Immature natural killer cell (primary cell): Measurements from ENCODE around the gene CBX7. TPM values are rescaled to one million over a fixed set of nuclear protein-coding genes. Genes with fewer than 3 reads are reported as not detected.

Source experiments
- DNase-seq, 3 donors: peaks; one replicate each; pipeline ENCODE4 v3.0.0; 2022; ENCODE audit warnings: mixed read lengths in 1 of 3
- H3K27ac Mint-ChIP-seq, 6 donors: one replicate each; pipeline ENCODE4 v1.8.0; 2020; ENCODE audit warnings: mixed read lengths in 6 of 6, mild to moderate bottlenecking in 5 of 6, inconsistent platforms in 4 of 6, moderate library complexity in 3 of 6
- H3K27me3 Mint-ChIP-seq, 3 donors: one replicate each; pipeline ENCODE4 v1.8.0; 2020 to 2021; ENCODE audit warnings: low read depth in 3 of 3, mild to moderate bottlenecking in 3 of 3, mixed read lengths in 3 of 3, moderate library complexity in 3 of 3, inconsistent platforms in 1 of 3
- H3K36me3 Mint-ChIP-seq, 3 donors: one replicate each; pipeline ENCODE4 v1.8.0; 2020; ENCODE audit warnings: mixed read lengths in 3 of 3, inconsistent platforms in 2 of 3, mild to moderate bottlenecking in 2 of 3
- H3K4me1 Mint-ChIP-seq, 2 donors: one replicate each; pipeline ENCODE4 v1.8.0; 2020; ENCODE audit warnings: inconsistent platforms in 2 of 2, mild to moderate bottlenecking in 2 of 2, mixed read lengths in 2 of 2, moderate library complexity in 1 of 2
- H3K4me3 Mint-ChIP-seq, 5 donors: one replicate each; pipeline ENCODE4 v1.8.0; 2020; ENCODE audit warnings: mild to moderate bottlenecking in 5 of 5, mixed read lengths in 5 of 5, inconsistent platforms in 3 of 5, moderate library complexity in 3 of 5
- H3K9me3 Mint-ChIP-seq, 6 donors: one replicate each; pipeline ENCODE4 v1.8.0; 2020; ENCODE audit warnings: mild to moderate bottlenecking in 6 of 6, mixed read lengths in 6 of 6, inconsistent platforms in 4 of 6, moderate library complexity in 3 of 6
- polyA plus RNA-seq, 3 donors: library from polyadenylated mRNA; unstranded; fragments of 300-500 nt; fragmentation: Illumina TruSeq; gene quantifications; one replicate each; pipeline ENCODE4 v1.2.3, GENCODE V29; 2021

Gene CBX7
- polyA plus RNA-seq, 3 donors from 2014 or later, result 4.5 to 9.6 (median 9.1) TPM

GRCh38 chr22:39133871-39134270 is 18.6 kb downstream of the CBX7 start:
- H3K4me3 Mint-ChIP-seq, result no peak overlapping the region
- H3K36me3 Mint-ChIP-seq, result peaks cover 0 to 7% (median 6%) of the 10 kb centered on the region in 3 donors
- H3K4me1 Mint-ChIP-seq, result peaks cover 5 to 6% of the 10 kb centered on the region in 2 donors
- DNase-seq, result no peak
- H3K27me3 Mint-ChIP-seq, result peaks cover 0 to 5% (median 0%) of the 10 kb centered on the region in 3 donors
- no peaks in the 10 kb centered on the region for H3K9me3 Mint-ChIP-seq
- H3K27ac Mint-ChIP-seq, result no peak overlapping the region

- Mint-ChIP-seq H3K9me3 (no peaks in the 10 kb centered on the region), H3K27ac (no peak overlapping the region), H3K27me3 (peaks cover 0 to 6% (median 2%) of the 10 kb centered on the region in 3 donors), H3K4me1 (peaks cover 5 to 6% of the 10 kb centered on the region in 2 donors), H3K36me3 (peaks cover 0 to 7% (median 6%) of the 10 kb centered on the region in 3 donors), H3K4me3 (no peak overlapping the region)
- DNase-seq, result no peak
These were observed 19.5 kb downstream of the CBX7 start for GRCh38 chr22:39132871-39133524.

GRCh38 chr22:39132281-39132680 is 20.2 kb downstream of the CBX7 start:
- Mint-ChIP-seq H3K4me1 (peaks cover 5 to 6% of the 10 kb centered on the region in 2 donors), H3K9me3 (no peaks in the 10 kb centered on the region), H3K27ac (no peak overlapping the region), H3K36me3 (peaks cover 0 to 7% (median 6%) of the 10 kb centered on the region in 3 donors), H3K4me3 (no peak overlapping the region), H3K27me3 (peaks cover 0 to 6% (median 2%) of the 10 kb centered on the region in 3 donors)
- no peak for DNase-seq

- Mint-ChIP-seq H3K27me3 (peaks cover 0 to 6% (median 2%) of the 10 kb centered on the region in 3 donors), H3K27ac (peak overlapping the region in 3 of 6 donors; percentile 22 to 83 (median 37)), H3K36me3 (peaks cover 0 to 6% (median 3%) of the 10 kb centered on the region in 3 donors), H3K9me3 (no peaks in the 10 kb centered on the region), H3K4me3 (peak overlapping the region in 1 of 5 donors; percentile 57), H3K4me1 (peaks cover 5 to 6% of the 10 kb centered on the region in 2 donors)
- no peak for DNase-seq
These were observed 21.3 kb downstream of the CBX7 start for GRCh38 chr22:39130892-39131855.

- DNase-seq, result no peak
- no peak overlapping the region for H3K27ac Mint-ChIP-seq
- H3K36me3 Mint-ChIP-seq, result peaks cover 0 to 6% (median 3%) of the 10 kb centered on the region in 3 donors
- no peaks in the 10 kb centered on the region for H3K9me3 Mint-ChIP-seq
- H3K4me3 Mint-ChIP-seq, result no peak overlapping the region
- peaks cover 0 to 6% (median 2%) of the 10 kb centered on the region in 3 donors for H3K27me3 Mint-ChIP-seq
- peaks cover 5 to 6% of the 10 kb centered on the region in 2 donors for H3K4me1 Mint-ChIP-seq
These were observed 22.3 kb downstream of the CBX7 start for GRCh38 chr22:39130152-39130704.

- DNase-seq, result no peak
- Mint-ChIP-seq H3K4me1 (peaks cover 5 to 6% of the 10 kb centered on the region in 2 donors), H3K4me3 (no peak overlapping the region), H3K9me3 (no peaks in the 10 kb centered on the region), H3K36me3 (peaks cover 0 to 6% (median 3%) of the 10 kb centered on the region in 3 donors), H3K27ac (peak overlapping the region in 1 of 6 donors; percentile 31), H3K27me3 (peaks cover 0 to 6% (median 2%) of the 10 kb centered on the region in 3 donors)
These were observed 22.7 kb downstream of the CBX7 start for GRCh38 chr22:39129746-39130145.

GRCh38 chr22:39129081-39129480 is 23.4 kb downstream of the CBX7 start:
- H3K27ac Mint-ChIP-seq, result peak overlapping the region in 1 of 6 donors; percentile 31
- no peaks in the 10 kb centered on the region for H3K9me3 Mint-ChIP-seq
- H3K4me3 Mint-ChIP-seq, result no peak overlapping the region
- H3K4me1 Mint-ChIP-seq, result peaks cover 5 to 6% of the 10 kb centered on the region in 2 donors
- DNase-seq, result no peak
- peaks cover 0 to 6% (median 2%) of the 10 kb centered on the region in 3 donors for H3K27me3 Mint-ChIP-seq
- peaks cover 0 to 6% (median 3%) of the 10 kb centered on the region in 3 donors for H3K36me3 Mint-ChIP-seq

GRCh38 chr22:39128508-39128907 is 24.0 kb downstream of the CBX7 start:
- H3K36me3 Mint-ChIP-seq, result peaks cover 0 to 6% (median 3%) of the 10 kb centered on the region in 3 donors
- peaks cover 5 to 6% of the 10 kb centered on the region in 2 donors for H3K4me1 Mint-ChIP-seq
- no peak overlapping the region for H3K4me3 Mint-ChIP-seq
- H3K27me3 Mint-ChIP-seq, result peaks cover 0 to 6% (median 2%) of the 10 kb centered on the region in 3 donors
- no peak overlapping the region for H3K27ac Mint-ChIP-seq
- no peaks in the 10 kb centered on the region for H3K9me3 Mint-ChIP-seq
- no peak for DNase-seq

GRCh38 chr22:39125622-39126021 is 26.9 kb downstream of the CBX7 start:
- H3K36me3 Mint-ChIP-seq, result peaks cover 0 to 3% (median 3%) of the 10 kb centered on the region in 3 donors
- DNase-seq, result no peak
- H3K9me3 Mint-ChIP-seq, result no peaks in the 10 kb centered on the region
- no peak overlapping the region for H3K27ac Mint-ChIP-seq
- H3K27me3 Mint-ChIP-seq, result peaks cover 0 to 5% (median 2%) of the 10 kb centered on the region in 3 donors
- H3K4me3 Mint-ChIP-seq, result no peak overlapping the region
- peaks cover 17 to 19% of the 10 kb centered on the region in 2 donors for H3K4me1 Mint-ChIP-seq

GRCh38 chr22:39123751-39124581 is 28.5 kb downstream of the CBX7 start:
- Mint-ChIP-seq H3K27me3 (peaks cover 0 to 2% (median 2%) of the 10 kb centered on the region in 3 donors), H3K4me3 (no peak overlapping the region), H3K4me1 (peaks cover 20 to 25% of the 10 kb centered on the region in 2 donors), H3K36me3 (peaks cover 0 to under 1% (median 0%) of the 10 kb centered on the region in 3 donors), H3K9me3 (no peaks in the 10 kb centered on the region), H3K27ac (no peak overlapping the region)
- no peak for DNase-seq

- no peak overlapping the region for H3K4me3 Mint-ChIP-seq
- H3K9me3 Mint-ChIP-seq, result no peaks in the 10 kb centered on the region
- H3K36me3 Mint-ChIP-seq, result no peaks in the 10 kb centered on the region
- no peaks in the 10 kb centered on the region for H3K27me3 Mint-ChIP-seq
- peaks cover 29 to 35% of the 10 kb centered on the region in 2 donors for H3K4me1 Mint-ChIP-seq
- no peak for DNase-seq
- peak overlapping the region in 1 of 6 donors; percentile 26 for H3K27ac Mint-ChIP-seq
These were observed 29.6 kb downstream of the CBX7 start for GRCh38 chr22:39122772-39123470.

GRCh38 chr22:39120983-39121382 is 31.5 kb downstream of the CBX7 start:
- no peak for DNase-seq
- peaks cover 3 to 9% (median 4%) of the 10 kb centered on the region in 3 donors for H3K27me3 Mint-ChIP-seq
- H3K36me3 Mint-ChIP-seq, result no peaks in the 10 kb centered on the region
- H3K27ac Mint-ChIP-seq, result peak overlapping the region in 3 of 6 donors; percentile 0 to 83 (median 79)
- H3K4me1 Mint-ChIP-seq, result peaks cover 46 to 54% of the 10 kb centered on the region in 2 donors
- no peaks in the 10 kb centered on the region for H3K9me3 Mint-ChIP-seq
- H3K4me3 Mint-ChIP-seq, result peak overlapping the region in 1 of 5 donors; percentile 6
